Natural killer cell treated with Interleukin-12 subunit alpha and Interleukin-12 subunit beta and Interleukin-15 and Interleukin-18, amount 100 ng/mL, for 72 hours (primary cell): ENCODE results near the gene JDP2. TPM values are rescaled to one million over a fixed set of nuclear protein-coding genes. Genes with fewer than 3 reads are reported as not detected.
"Not testable (repeated sequence)": the region's sequence is repeated elsewhere in the genome, so short reads cannot be mapped to it uniquely, and the experiment has no call there.

Experiments
- ATAC-seq, 2 donors: fragments of 150-1000 bp; cut with Tn5 transposase in 1 of 2; sonication (Bioruptor Pico), chemical (Tn5 transposase) in 1 of 2; 2 replicates each; pipeline ENCODE4 v1.10.0; 2021
- DNase-seq: peaks from one replicate; pipeline ENCODE4 v3.0.0; 2022; ENCODE audit warnings: low spot score
- H3K27ac Mint-ChIP-seq, 2 donors: 1 replicate in 1 of 2; 2 replicates in 1 of 2; pipeline ENCODE4 v1.8.0; 2022; ENCODE audit warnings: mixed read lengths in 2 of 2, mild to moderate bottlenecking in 1 of 2, moderate library complexity in 1 of 2
- H3K27me3 Mint-ChIP-seq, 2 donors: 1 replicate in 1 of 2; 2 replicates in 1 of 2; pipeline ENCODE4 v1.8.0; 2022; ENCODE audit warnings: mixed read lengths in 2 of 2
- H3K36me3 Mint-ChIP-seq: one replicate; pipeline ENCODE4 v1.8.0; 2022; ENCODE audit warnings: mixed read lengths
- H3K4me1 Mint-ChIP-seq, 2 donors: 1 replicate in 1 of 2; 2 replicates in 1 of 2; pipeline ENCODE4 v1.8.0; 2022; ENCODE audit warnings: low read depth in 2 of 2, mixed read lengths in 2 of 2, mild to moderate bottlenecking in 1 of 2
- H3K4me3 Mint-ChIP-seq: one replicate; pipeline ENCODE4 v1.8.0; 2022; ENCODE audit warnings: mixed read lengths
- H3K9me3 Mint-ChIP-seq: 2 replicates; pipeline ENCODE4 v1.8.0; 2022; ENCODE audit warnings: mixed read lengths
- total RNA-seq, 2 donors: library from RNA; stranded (reverse); gene quantifications; one replicate each; pipeline ENCODE4 v1.2.3, GENCODE V29; 2022

JDP2 gene
- under 1 TPM; 0.61 to 0.83 TPM for total RNA-seq

- no peaks in the 10 kb centered on the region for H3K9me3 Mint-ChIP-seq
- ATAC-seq: peak; percentile 58 to 70
- peaks cover 24 to 31% of the 10 kb centered on the region in 2 donors for H3K27me3 Mint-ChIP-seq
- peaks cover 0 to 13% of the 10 kb centered on the region in 2 donors for H3K4me1 Mint-ChIP-seq
- H3K27ac Mint-ChIP-seq: no peak within 1 kb of the TSS
- H3K4me3 Mint-ChIP-seq: peak within 1 kb of the TSS; percentile 50
- H3K36me3 Mint-ChIP-seq: peaks cover 4% of the 10 kb centered on the region
- DNase-seq: no peak
Measured at GRCh38 chr14:75427482-75428229, at the start of gene JDP2. TSS of gene JDP2 (plus strand) at chr14:75428022. CDS start at chr14:75437921, 9,899 bp downstream.

- peaks cover 2% of the 10 kb centered on the region for H3K9me3 Mint-ChIP-seq
- H3K27ac Mint-ChIP-seq: no peak overlapping the region
- peaks cover 10 to 38% of the 10 kb centered on the region in 2 donors for H3K27me3 Mint-ChIP-seq
- ATAC-seq (peak in 1 of 2 donors; percentile 56), DNase-seq (no peak)
- H3K4me3 Mint-ChIP-seq: no peak overlapping the region
- peaks cover 4% of the 10 kb centered on the region for H3K36me3 Mint-ChIP-seq
- peaks cover 3 to 10% of the 10 kb centered on the region in 2 donors for H3K4me1 Mint-ChIP-seq
Measured at GRCh38 chr14:75379246-75379929, 48.4 kb upstream of the JDP2 start.

GRCh38 chr14:75379930-75380270 is 47.9 kb upstream of the JDP2 start:
- DNase-seq: no peak
- ATAC-seq: no peak
- peaks cover 4% of the 10 kb centered on the region for H3K9me3 Mint-ChIP-seq
- H3K27ac Mint-ChIP-seq: no peak overlapping the region
- no peak overlapping the region for H3K4me3 Mint-ChIP-seq
- H3K36me3 Mint-ChIP-seq: peaks cover 8% of the 10 kb centered on the region
- peaks cover 16 to 42% of the 10 kb centered on the region in 2 donors for H3K27me3 Mint-ChIP-seq
- H3K4me1 Mint-ChIP-seq: peaks cover 3 to 11% of the 10 kb centered on the region in 2 donors

GRCh38 chr14:75380656-75381055 is 47.2 kb upstream of the JDP2 start:
- H3K27ac Mint-ChIP-seq: no peak overlapping the region
- DNase-seq: no peak

GRCh38 chr14:75381642-75382041 is 46.2 kb upstream of the JDP2 start:
- peaks cover 4% of the 10 kb centered on the region for H3K9me3 Mint-ChIP-seq
- H3K4me3 Mint-ChIP-seq: no peak overlapping the region
- H3K36me3 Mint-ChIP-seq: peaks cover 8% of the 10 kb centered on the region
- no peak for DNase-seq
- peaks cover 3 to 11% of the 10 kb centered on the region in 2 donors for H3K4me1 Mint-ChIP-seq
- no peak for ATAC-seq
- peaks cover 24 to 44% of the 10 kb centered on the region in 2 donors for H3K27me3 Mint-ChIP-seq
- H3K27ac Mint-ChIP-seq: no peak overlapping the region

More at GRCh38 chr14:75380656-75381055, 47.2 kb upstream of the JDP2 start:
- peaks cover 3 to 11% of the 10 kb centered on the region in 2 donors for H3K4me1 Mint-ChIP-seq
- ATAC-seq: no peak
- no peak overlapping the region for H3K4me3 Mint-ChIP-seq
- peaks cover 8% of the 10 kb centered on the region for H3K36me3 Mint-ChIP-seq
- peaks cover 18 to 41% of the 10 kb centered on the region in 2 donors for H3K27me3 Mint-ChIP-seq
- peaks cover 4% of the 10 kb centered on the region for H3K9me3 Mint-ChIP-seq

GRCh38 chr14:75383219-75383618 is 44.6 kb upstream of the JDP2 start:
- Mint-ChIP-seq H3K4me1 (peaks cover 3 to 11% of the 10 kb centered on the region in 2 donors), H3K27me3 (peaks cover 32 to 47% of the 10 kb centered on the region in 2 donors)
- not testable (repeated sequence) for DNase-seq, H3K9me3 Mint-ChIP-seq, H3K36me3 Mint-ChIP-seq, H3K4me3 Mint-ChIP-seq, H3K27ac Mint-ChIP-seq, ATAC-seq

- no peak overlapping the region for H3K4me3 Mint-ChIP-seq
- DNase-seq (no peak), ATAC-seq (no peak)
- H3K27me3 Mint-ChIP-seq: peaks cover 32 to 50% of the 10 kb centered on the region in 2 donors
- H3K36me3 Mint-ChIP-seq: peaks cover 8% of the 10 kb centered on the region
- H3K9me3 Mint-ChIP-seq: peaks cover 4% of the 10 kb centered on the region
- H3K4me1 Mint-ChIP-seq: peaks cover 3 to 11% of the 10 kb centered on the region in 2 donors
- H3K27ac Mint-ChIP-seq: no peak overlapping the region
Measured at GRCh38 chr14:75383721-75384120, 44.1 kb upstream of the JDP2 start.

GRCh38 chr14:75389679-75390078 is 38.1 kb upstream of the JDP2 start:
- no peak overlapping the region for H3K4me3 Mint-ChIP-seq
- H3K36me3 Mint-ChIP-seq: peaks cover 2% of the 10 kb centered on the region
- H3K9me3 Mint-ChIP-seq: no peaks in the 10 kb centered on the region
- no peak for ATAC-seq
- DNase-seq: no peak
- H3K27me3 Mint-ChIP-seq: peaks cover 26 to 44% of the 10 kb centered on the region in 2 donors
- H3K4me1 Mint-ChIP-seq: no peaks in the 10 kb centered on the region
- no peak overlapping the region for H3K27ac Mint-ChIP-seq

- H3K27ac Mint-ChIP-seq: no peak overlapping the region
- peaks cover 22 to 39% of the 10 kb centered on the region in 2 donors for H3K27me3 Mint-ChIP-seq
- no peak for DNase-seq
- H3K4me1 Mint-ChIP-seq: no peaks in the 10 kb centered on the region
- no peaks in the 10 kb centered on the region for H3K36me3 Mint-ChIP-seq
- no peak overlapping the region for H3K4me3 Mint-ChIP-seq
- no peaks in the 10 kb centered on the region for H3K9me3 Mint-ChIP-seq
- no peak for ATAC-seq
Measured at GRCh38 chr14:75390183-75390582, 37.6 kb upstream of the JDP2 start.

GRCh38 chr14:75391953-75392352 is 35.9 kb upstream of the JDP2 start:
- no peak overlapping the region for H3K27ac Mint-ChIP-seq
- DNase-seq (no peak), ATAC-seq (no peak)
- H3K27me3 Mint-ChIP-seq: peaks cover 13 to 39% of the 10 kb centered on the region in 2 donors
- H3K9me3 Mint-ChIP-seq: no peaks in the 10 kb centered on the region
- H3K4me3 Mint-ChIP-seq: no peak overlapping the region
- no peaks in the 10 kb centered on the region for H3K4me1 Mint-ChIP-seq
- no peaks in the 10 kb centered on the region for H3K36me3 Mint-ChIP-seq

GRCh38 chr14:75392686-75393641 is 34.9 kb upstream of the JDP2 start:
- Mint-ChIP-seq H3K27ac (no peak overlapping the region), H3K27me3 (peaks cover 6 to 35% of the 10 kb centered on the region in 2 donors), H3K9me3 (no peaks in the 10 kb centered on the region), H3K4me3 (no peak overlapping the region), H3K36me3 (no peaks in the 10 kb centered on the region), H3K4me1 (no peaks in the 10 kb centered on the region)
- no peak for ATAC-seq
- DNase-seq: no peak

GRCh38 chr14:75393794-75394193 is 34.0 kb upstream of the JDP2 start:
- peaks cover 4 to 31% of the 10 kb centered on the region in 2 donors for H3K27me3 Mint-ChIP-seq
- ATAC-seq (peak; percentile 24 to 41), DNase-seq (no peak)
- no peak overlapping the region for H3K27ac Mint-ChIP-seq
- H3K4me1 Mint-ChIP-seq: no peaks in the 10 kb centered on the region
- H3K9me3 Mint-ChIP-seq: no peaks in the 10 kb centered on the region
- no peak overlapping the region for H3K4me3 Mint-ChIP-seq
- H3K36me3 Mint-ChIP-seq: no peaks in the 10 kb centered on the region

GRCh38 chr14:75395862-75396261 is 32.0 kb upstream of the JDP2 start:
- Mint-ChIP-seq H3K4me1 (no peaks in the 10 kb centered on the region), H3K27ac (no peak overlapping the region), H3K27me3 (peaks cover 0 to 21% of the 10 kb centered on the region in 2 donors), H3K36me3 (no peaks in the 10 kb centered on the region), H3K9me3 (no peaks in the 10 kb centered on the region), H3K4me3 (no peak overlapping the region)
- no peak for DNase-seq
- no peak for ATAC-seq
